ENCODE data around the gene MESD. TPM values are rescaled to one million over a fixed set of nuclear protein-coding genes. Genes with fewer than 3 reads are reported as not detected.

The MESD gene
- total RNA-seq, 2 donors from 2014 or later = 28.0 to 33.9 TPM

GRCh38 chr15:80911821-80912220 is 77.8 kb downstream of the MESD start:
- Histone ChIP-seq H3K27me3 (replicated peaks; ENCODE audit: insufficient read depth) (no peaks in the 10 kb centered on the region), H3K4me3 (no peak overlapping the region), H3K36me3 (no peaks in the 10 kb centered on the region), H3K27ac (no peak overlapping the region), H3K4me1 (replicated peaks) (peaks cover 11% of the 10 kb centered on the region), H3K9me3 (no peaks in the 10 kb centered on the region)
- no peak for TF ChIP-seq POLR2AphosphoS5 (IDR thresholded peaks at IDR 0.05)
- no peak for TF ChIP-seq POLR2A (IDR thresholded peaks at IDR 0.05)
- TF ChIP-seq CTCF (IDR thresholded peaks at IDR 0.05) = no peak
- WGBS = 100% methylated on average over 1 of the region's 1 CpG
- DNase-seq (ENCODE audit: low spot score) = no peak
- intact Hi-C loops (cut with DNase I) = no loop called here

GRCh38 chr15:80906159-80906766 is 83.4 kb downstream of the MESD start:
- Histone ChIP-seq H3K27me3 (replicated peaks; ENCODE audit: insufficient read depth) (no peaks in the 10 kb centered on the region), H3K4me1 (replicated peaks) (no peaks in the 10 kb centered on the region), H3K9me3 (no peaks in the 10 kb centered on the region), H3K27ac (no peak overlapping the region), H3K36me3 (no peaks in the 10 kb centered on the region), H3K4me3 (no peak overlapping the region)
- DNase-seq (ENCODE audit: low spot score) = no peak
- TF ChIP-seq POLR2AphosphoS5 (IDR thresholded peaks at IDR 0.05) (no peak), POLR2A (IDR thresholded peaks at IDR 0.05) (no peak), CTCF (IDR thresholded peaks at IDR 0.05) (no peak)
- 74% methylated on average over 11 of the region's 11 CpGs for WGBS
- intact Hi-C loops (cut with DNase I) = no loop called here

GRCh38 chr15:80904998-80905397 is 84.6 kb downstream of the MESD start:
- H3K36me3 ChIP-seq = no peaks in the 10 kb centered on the region
- no peak overlapping the region for H3K4me3 ChIP-seq
- H3K4me1 ChIP-seq (replicated peaks) = no peaks in the 10 kb centered on the region
- no peak overlapping the region for H3K27ac ChIP-seq
- no peaks in the 10 kb centered on the region for H3K27me3 ChIP-seq (replicated peaks; ENCODE audit: insufficient read depth)
- TF ChIP-seq POLR2A (IDR thresholded peaks at IDR 0.05) = no peak
- no peak for TF ChIP-seq CTCF (IDR thresholded peaks at IDR 0.05)
- TF ChIP-seq POLR2AphosphoS5 (IDR thresholded peaks at IDR 0.05) = no peak
- WGBS = 72% methylated on average over 5 of the region's 5 CpGs
- no peaks in the 10 kb centered on the region for H3K9me3 ChIP-seq
- no peak for DNase-seq (ENCODE audit: low spot score)
- intact Hi-C loops (cut with DNase I) = no loop called here

GRCh38 chr15:80902298-80902801 is 87.3 kb downstream of the MESD start:
- Histone ChIP-seq H3K4me1 (replicated peaks) (no peaks in the 10 kb centered on the region), H3K27me3 (replicated peaks; ENCODE audit: insufficient read depth) (no peaks in the 10 kb centered on the region), H3K36me3 (no peaks in the 10 kb centered on the region), H3K27ac (no peak overlapping the region), H3K4me3 (no peak overlapping the region), H3K9me3 (no peaks in the 10 kb centered on the region)
- no peak for DNase-seq (ENCODE audit: low spot score)
- TF ChIP-seq CTCF (IDR thresholded peaks at IDR 0.05) = no peak
- no peak for TF ChIP-seq POLR2AphosphoS5 (IDR thresholded peaks at IDR 0.05)
- TF ChIP-seq POLR2A (IDR thresholded peaks at IDR 0.05) = no peak
- 82% methylated on average over 10 of the region's 10 CpGs for WGBS
- intact Hi-C loops (cut with DNase I) = no loop called here

- no peak for TF ChIP-seq POLR2A (IDR thresholded peaks at IDR 0.05)
- TF ChIP-seq CTCF (IDR thresholded peaks at IDR 0.05) = no peak
- no peak for TF ChIP-seq POLR2AphosphoS5 (IDR thresholded peaks at IDR 0.05)
- intact Hi-C loops (cut with DNase I) = no loop called here
- Histone ChIP-seq H3K4me3 (no peak overlapping the region), H3K27ac (no peak overlapping the region), H3K9me3 (no peaks in the 10 kb centered on the region), H3K27me3 (replicated peaks; ENCODE audit: insufficient read depth) (no peaks in the 10 kb centered on the region), H3K36me3 (no peaks in the 10 kb centered on the region), H3K4me1 (replicated peaks) (no peaks in the 10 kb centered on the region)
- no peak for DNase-seq (ENCODE audit: low spot score)
- WGBS = 71% methylated on average over 2 of the region's 2 CpGs
These were observed 91.6 kb downstream of the MESD start for GRCh38 chr15:80898040-80898439.
